Lung (tissue), 5 donors: ENCODE measurements around the gene CX3CL1. TPM values are rescaled to one million over a fixed set of nuclear protein-coding genes. Genes with fewer than 3 reads are reported as not detected.

Source experiments
- polyA plus RNA-seq, 2 donors: library from polyadenylated mRNA; stranded (reverse); fragments of 200-250 nt; gene quantifications; one replicate each; pipeline ENCODE4 v1.2.1, GENCODE V29; 2013
- small RNA-seq: library from RNA; depleted of rRNA; stranded (forward); fragments of <200 nt; gene quantifications from one replicate; pipeline ENCODE3, GENCODE V24; 2014; ENCODE audit warnings: low replicate concordance
- total RNA-seq, 2 donors: library from RNA; depleted of rRNA in 1 of 2; stranded (reverse); fragments of >200 nt in 1 of 2; gene quantifications; one replicate each; pipeline ENCODE4 v1.2.1, GENCODE V29; 2014 to 2021
- donor health status: Bipolar disorder and iron deficiency.
- donor health status: healthy.
- donor health status: DM: yes; HTN: yes; CAD: no.

The CX3CL1 gene
- total and polyA plus RNA-seq, 4 donors = 22.8 to 58.6 (median 31.7) TPM

Small RNA genes lying within 50 kb of the gene (small RNA-seq; reads per million reads assigned to genes)
- gene AC108081.1 = not detected

Other genes starting within 250 kb of the CX3CL1 start
- 10 to 100 TPM; 59.3 to 83.1 TPM for gene PSME3IP1, start 186.5 kb upstream of the CX3CL1 start, total RNA-seq
- gene PSME3IP1, start 186.5 kb upstream of the CX3CL1 start, polyA plus RNA-seq = 10 to 100 TPM; 59.6 to 66.5 TPM
- 10 to 100 TPM; 34.7 to 71.7 TPM for gene RSPRY1, start 186.2 kb upstream of the CX3CL1 start, total RNA-seq
- 10 to 100 TPM; 10.5 to 15.7 TPM for gene RSPRY1, start 186.2 kb upstream of the CX3CL1 start, polyA plus RNA-seq
- gene ARL2BP, start 127.2 kb upstream of the CX3CL1 start, total RNA-seq = 10 to 100 TPM; 45.1 to 63.2 TPM
- gene ARL2BP, start 127.2 kb upstream of the CX3CL1 start, polyA plus RNA-seq = 10 to 100 TPM; 32.8 to 43.2 TPM
- gene PLLP, start 87.8 kb upstream of the CX3CL1 start, total RNA-seq = 10 to 100 TPM; 23.8 to 63.7 TPM
- 10 to 100 TPM; 59.6 to 98.7 TPM for gene PLLP, start 87.8 kb upstream of the CX3CL1 start, polyA plus RNA-seq
- gene CCL22, start 13.7 kb upstream of the CX3CL1 start, total RNA-seq = 1 to 10 TPM in 1 of 2 donors, under 1 TPM in 1; 0.43 to 3.1 TPM
- gene CCL22, start 13.7 kb upstream of the CX3CL1 start, polyA plus RNA-seq = 1 to 10 TPM in 1 of 2 donors, under 1 TPM in 1; 0.65 to 1.8 TPM
- gene CCL17, start 32.3 kb downstream of the CX3CL1 start, total RNA-seq = 1 to 10 TPM in 1 of 2 donors, not detected in 1; 3.1 TPM
- gene CCL17, start 32.3 kb downstream of the CX3CL1 start, polyA plus RNA-seq = 10 to 100 TPM in 1 of 2 donors, 1 to 10 TPM in 1; 3.5 to 39.3 TPM
- gene CIAPIN1, start 74.9 kb downstream of the CX3CL1 start, total RNA-seq = 10 to 100 TPM; 41.2 to 69.6 TPM
- gene CIAPIN1, start 74.9 kb downstream of the CX3CL1 start, polyA plus RNA-seq = 10 to 100 TPM; 24.0 to 34.2 TPM
- gene COQ9, start 75.0 kb downstream of the CX3CL1 start, total RNA-seq = 10 to 100 TPM; 42.2 to 51.1 TPM
- gene COQ9, start 75.0 kb downstream of the CX3CL1 start, polyA plus RNA-seq = 10 to 100 TPM; 42.5 to 59.5 TPM
- 100 to 1,000 TPM in 1 of 2 donors, 10 to 100 TPM in 1; 89.5 to 124 TPM for gene POLR2C, start 90.2 kb downstream of the CX3CL1 start, total RNA-seq
- gene POLR2C, start 90.2 kb downstream of the CX3CL1 start, polyA plus RNA-seq = 10 to 100 TPM; 65.8 to 75.4 TPM
- gene DOK4, start 114.0 kb downstream of the CX3CL1 start, total RNA-seq = 10 to 100 TPM; 45.9 to 58.2 TPM
- gene DOK4, start 114.0 kb downstream of the CX3CL1 start, polyA plus RNA-seq = 10 to 100 TPM; 19.7 to 56.3 TPM
- gene CCDC102A, start 164.1 kb downstream of the CX3CL1 start, total RNA-seq = 10 to 100 TPM in 1 of 2 donors, 1 to 10 TPM in 1; 9.1 to 14.0 TPM
- gene CCDC102A, start 164.1 kb downstream of the CX3CL1 start, polyA plus RNA-seq = 1 to 10 TPM; 3.6 to 4.8 TPM
- gene ADGRG5, start 170.2 kb downstream of the CX3CL1 start, total RNA-seq = 1 to 10 TPM in 1 of 2 donors, under 1 TPM in 1; 0.74 to 2.0 TPM
- under 1 TPM; 0.43 to 0.52 TPM for gene ADGRG5, start 170.2 kb downstream of the CX3CL1 start, polyA plus RNA-seq